Natural killer cell treated with Interleukin-12 subunit alpha and Interleukin-12 subunit beta and Interleukin-15 and Interleukin-18, amount 100 ng/mL, for 72 hours (primary cell): ENCODE data around the gene ADAT1. TPM values are rescaled to one million over a fixed set of nuclear protein-coding genes. Genes with fewer than 3 reads are reported as not detected.

Experiments used
- ATAC-seq, 2 donors: fragments of 150-1000 bp; cut with Tn5 transposase in 1 of 2; sonication (Bioruptor Pico), chemical (Tn5 transposase) in 1 of 2; 2 replicates each; pipeline ENCODE4 v1.10.0; 2021
- DNase-seq: peaks from one replicate; pipeline ENCODE4 v3.0.0; 2022; ENCODE audit warnings: low spot score
- H3K27ac Mint-ChIP-seq, 2 donors: 1 replicate in 1 of 2; 2 replicates in 1 of 2; pipeline ENCODE4 v1.8.0; 2022; ENCODE audit warnings: mixed read lengths in 2 of 2, mild to moderate bottlenecking in 1 of 2, moderate library complexity in 1 of 2
- H3K27me3 Mint-ChIP-seq, 2 donors: 1 replicate in 1 of 2; 2 replicates in 1 of 2; pipeline ENCODE4 v1.8.0; 2022; ENCODE audit warnings: mixed read lengths in 2 of 2
- H3K36me3 Mint-ChIP-seq: one replicate; pipeline ENCODE4 v1.8.0; 2022; ENCODE audit warnings: mixed read lengths
- H3K4me1 Mint-ChIP-seq, 2 donors: 1 replicate in 1 of 2; 2 replicates in 1 of 2; pipeline ENCODE4 v1.8.0; 2022; ENCODE audit warnings: low read depth in 2 of 2, mixed read lengths in 2 of 2, mild to moderate bottlenecking in 1 of 2
- H3K4me3 Mint-ChIP-seq: one replicate; pipeline ENCODE4 v1.8.0; 2022; ENCODE audit warnings: mixed read lengths
- H3K9me3 Mint-ChIP-seq: 2 replicates; pipeline ENCODE4 v1.8.0; 2022; ENCODE audit warnings: mixed read lengths
- total RNA-seq, 2 donors: library from RNA; stranded (reverse); gene quantifications; one replicate each; pipeline ENCODE4 v1.2.3, GENCODE V29; 2022

Gene ADAT1
- total RNA-seq = 10 to 100 TPM; 41.3 to 64.2 TPM

GRCh38 chr16:75622761-75623605 lies at the start of gene ADAT1:
TSS of gene ADAT1 (minus strand) at chr16:75623281. CDS start at chr16:75620799, 2,482 bp downstream.
- DNase-seq = peak; percentile 97
- H3K36me3 Mint-ChIP-seq = peaks cover 37% of the 10 kb centered on the region
- no peaks in the 10 kb centered on the region for H3K9me3 Mint-ChIP-seq
- H3K27ac Mint-ChIP-seq = peak within 1 kb of the TSS; percentile 89 to 93
- H3K27me3 Mint-ChIP-seq = no peaks in the 10 kb centered on the region
- peak; percentile 96 to 99 for ATAC-seq
- H3K4me1 Mint-ChIP-seq = peaks cover 45 to 61% of the 10 kb centered on the region in 2 donors
- peak within 1 kb of the TSS; percentile 89 for H3K4me3 Mint-ChIP-seq

GRCh38 chr16:75667503-75667902 lies 44.4 kb upstream of the ADAT1 start:
- Mint-ChIP-seq H3K36me3 (no peaks in the 10 kb centered on the region), H3K4me1 (peaks cover 0 to 3% of the 10 kb centered on the region in 2 donors), H3K9me3 (no peaks in the 10 kb centered on the region), H3K4me3 (no peak overlapping the region), H3K27ac (no peak overlapping the region), H3K27me3 (no peaks in the 10 kb centered on the region)
- no peak for DNase-seq
- ATAC-seq = no peak

- ATAC-seq (no peak), DNase-seq (no peak)
- H3K36me3 Mint-ChIP-seq = peaks cover 15% of the 10 kb centered on the region
- H3K4me1 Mint-ChIP-seq = peaks cover 6 to 11% of the 10 kb centered on the region in 2 donors
- no peaks in the 10 kb centered on the region for H3K27me3 Mint-ChIP-seq
- no peak overlapping the region for H3K4me3 Mint-ChIP-seq
- no peaks in the 10 kb centered on the region for H3K9me3 Mint-ChIP-seq
- H3K27ac Mint-ChIP-seq = no peak overlapping the region
These were observed 37.7 kb upstream of the ADAT1 start for GRCh38 chr16:75660726-75661302.

- H3K4me1 Mint-ChIP-seq = peaks cover 8 to 11% of the 10 kb centered on the region in 2 donors
These were observed 37.2 kb upstream of the ADAT1 start for GRCh38 chr16:75660321-75660720.

GRCh38 chr16:75658175-75658574 lies 35.1 kb upstream of the ADAT1 start:
- Mint-ChIP-seq H3K9me3 (no peaks in the 10 kb centered on the region), H3K36me3 (peaks cover 26% of the 10 kb centered on the region), H3K27ac (no peak overlapping the region), H3K4me1 (peaks cover 21% of the 10 kb centered on the region in 2 donors), H3K27me3 (no peaks in the 10 kb centered on the region), H3K4me3 (no peak overlapping the region)
- ATAC-seq (no peak), DNase-seq (no peak)

More at GRCh38 chr16:75660321-75660720, 37.2 kb upstream of the ADAT1 start:
- no peak overlapping the region for H3K27ac Mint-ChIP-seq
- H3K36me3 Mint-ChIP-seq = peaks cover 18% of the 10 kb centered on the region
- no peaks in the 10 kb centered on the region for H3K27me3 Mint-ChIP-seq
- H3K4me3 Mint-ChIP-seq = no peak overlapping the region
- ATAC-seq = no peak
- DNase-seq = no peak
- no peaks in the 10 kb centered on the region for H3K9me3 Mint-ChIP-seq

GRCh38 chr16:75653922-75654321 lies 30.8 kb upstream of the ADAT1 start:
- H3K36me3 Mint-ChIP-seq = peaks cover 36% of the 10 kb centered on the region
- H3K9me3 Mint-ChIP-seq = no peaks in the 10 kb centered on the region
- ATAC-seq = no peak
- peaks cover 45 to 56% of the 10 kb centered on the region in 2 donors for H3K4me1 Mint-ChIP-seq
- no peak for DNase-seq
- peak overlapping the region; percentile 52 for H3K4me3 Mint-ChIP-seq
- peak overlapping the region; percentile 7 to 92 for H3K27ac Mint-ChIP-seq
- H3K27me3 Mint-ChIP-seq = no peaks in the 10 kb centered on the region

GRCh38 chr16:75648265-75649076 lies 25.4 kb upstream of the ADAT1 start:
- ATAC-seq (peak; percentile 53 to 66), DNase-seq (peak; percentile 84)
- peak overlapping the region; percentile 97 for H3K4me3 Mint-ChIP-seq
- peak overlapping the region; percentile 92 to 99 for H3K27ac Mint-ChIP-seq
- peaks cover 48 to 62% of the 10 kb centered on the region in 2 donors for H3K4me1 Mint-ChIP-seq
- H3K36me3 Mint-ChIP-seq = peaks cover 24% of the 10 kb centered on the region
- H3K27me3 Mint-ChIP-seq = no peaks in the 10 kb centered on the region
- no peaks in the 10 kb centered on the region for H3K9me3 Mint-ChIP-seq

GRCh38 chr16:75647492-75648264 lies 24.6 kb upstream of the ADAT1 start, which contains the start of the genes KARS1 and TERF2IP:
TSS of gene KARS1 (minus strand) at chr16:75647665. CDS start at chr16:75647639, 26 bp downstream.
TSS of gene TERF2IP (plus strand) at chr16:75647773. CDS start at chr16:75647883, 110 bp downstream.
- peak; percentile 96 to 97 for ATAC-seq
- Mint-ChIP-seq H3K27ac (peak within 1 kb of the TSS; percentile 99), H3K9me3 (no peaks in the 10 kb centered on the region), H3K4me1 (peaks cover 44 to 54% of the 10 kb centered on the region in 2 donors), H3K4me3 (peak within 1 kb of the TSS; percentile 97), H3K27me3 (no peaks in the 10 kb centered on the region), H3K36me3 (peaks cover 24% of the 10 kb centered on the region)
- DNase-seq = peak; percentile 95

GRCh38 chr16:75647112-75647491 lies 24.0 kb upstream of the ADAT1 start:
- peak overlapping the region; percentile 97 for H3K4me3 Mint-ChIP-seq
- H3K36me3 Mint-ChIP-seq = peaks cover 24% of the 10 kb centered on the region
- ATAC-seq = peak; percentile 28 to 50
- H3K27ac Mint-ChIP-seq = peak overlapping the region; percentile 99
- DNase-seq = no peak
- no peaks in the 10 kb centered on the region for H3K9me3 Mint-ChIP-seq
- H3K27me3 Mint-ChIP-seq = no peaks in the 10 kb centered on the region
- peaks cover 40 to 48% of the 10 kb centered on the region in 2 donors for H3K4me1 Mint-ChIP-seq

GRCh38 chr16:75644240-75645012 lies 21.3 kb upstream of the ADAT1 start:
- peaks cover 24% of the 10 kb centered on the region for H3K36me3 Mint-ChIP-seq
- H3K4me3 Mint-ChIP-seq = peak overlapping the region; percentile 97
- H3K27ac Mint-ChIP-seq = peak overlapping the region; percentile 59 to 75
- peaks cover 25 to 31% of the 10 kb centered on the region in 2 donors for H3K4me1 Mint-ChIP-seq
- H3K27me3 Mint-ChIP-seq = no peaks in the 10 kb centered on the region
- DNase-seq (no peak), ATAC-seq (no peak)
- no peaks in the 10 kb centered on the region for H3K9me3 Mint-ChIP-seq

GRCh38 chr16:75640598-75640997 lies 17.5 kb upstream of the ADAT1 start:
- peak overlapping the region in 1 of 2 donors; percentile 54 for H3K27ac Mint-ChIP-seq
- no peaks in the 10 kb centered on the region for H3K9me3 Mint-ChIP-seq

GRCh38 chr16:75635036-75635435 lies 12.0 kb upstream of the ADAT1 start:
- DNase-seq (no peak), ATAC-seq (no peak)
- Mint-ChIP-seq H3K4me1 (peaks cover 6 to 13% of the 10 kb centered on the region in 2 donors), H3K36me3 (peaks cover 56% of the 10 kb centered on the region), H3K4me3 (no peak overlapping the region), H3K27me3 (no peaks in the 10 kb centered on the region), H3K27ac (peak overlapping the region in 1 of 2 donors; percentile 10), H3K9me3 (no peaks in the 10 kb centered on the region)

More at GRCh38 chr16:75640598-75640997, 17.5 kb upstream of the ADAT1 start:
- Mint-ChIP-seq H3K4me1 (peaks cover 24 to 33% of the 10 kb centered on the region in 2 donors), H3K4me3 (no peak overlapping the region), H3K36me3 (peaks cover 49% of the 10 kb centered on the region), H3K27me3 (no peaks in the 10 kb centered on the region)
- DNase-seq = no peak
- ATAC-seq = no peak
